Measurements from ENCODE around the gene TACR1.
A peak's percentile ranks its signal among the peaks of the same experiment; 100 is the strongest.

The TACR1 gene

GRCh38 chr2:75020476-75020875 lies 178.8 kb downstream of the TACR1 start:
- no peak for DNase-seq (ENCODE audit: low read depth, low spot score)
- in situ Hi-C loops (cut with HindIII; ENCODE audit: low sequenced_read_pairs) = no loop called here
- TF ChIP-seq CTCF (IDR thresholded peaks at IDR 0.05; ENCODE audit: low read depth, low read length) = no peak
- no peak overlapping the region for H3K4me3 ChIP-seq (ENCODE audit: low read depth, low read length)

DNA sequence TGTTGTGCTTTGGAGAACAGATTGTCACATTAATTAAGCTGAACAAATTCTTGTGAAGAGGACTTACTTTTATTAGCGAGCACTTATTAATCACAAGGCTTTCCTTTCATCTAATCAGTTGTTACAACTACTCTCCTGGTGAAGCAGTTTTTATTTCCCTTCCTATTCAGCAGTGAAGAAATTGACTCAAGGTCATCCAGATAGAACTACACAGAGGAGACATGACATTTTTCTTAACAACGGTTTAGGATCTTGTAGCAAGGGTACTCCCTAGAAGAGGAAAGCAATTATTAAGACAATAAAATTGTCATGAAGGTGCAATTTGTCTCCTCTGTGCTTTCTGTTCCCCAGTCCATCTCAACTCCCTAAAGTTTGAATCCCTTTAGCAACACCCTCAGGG lies 179.5 kb downstream of the TACR1 start:
- H3K4me3 ChIP-seq (ENCODE audit: low read depth, low read length) = no peak overlapping the region
- no peak for TF ChIP-seq CTCF (IDR thresholded peaks at IDR 0.05; ENCODE audit: low read depth, low read length)
- no peak for DNase-seq (ENCODE audit: low read depth, low spot score)
- in situ Hi-C loops (cut with HindIII; ENCODE audit: low sequenced_read_pairs) = no loop called here

DNA sequence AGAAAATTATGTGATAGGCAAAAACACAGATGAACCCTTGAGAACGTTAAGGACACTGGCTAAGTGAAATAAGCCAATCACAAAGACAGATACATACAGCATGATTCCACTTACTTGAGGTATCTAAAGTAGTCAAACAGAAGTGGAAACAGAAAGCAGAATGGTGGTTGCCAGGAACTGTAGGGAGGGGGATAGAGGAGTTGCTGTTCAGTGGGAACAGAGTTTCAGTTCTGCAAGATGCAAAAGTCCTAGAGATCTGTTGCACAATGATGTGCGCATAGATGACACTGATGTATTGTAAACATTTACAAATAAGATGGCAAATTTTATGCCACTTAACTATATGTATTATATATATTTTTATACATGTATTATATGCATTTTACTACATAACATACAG lies 181.2 kb downstream of the TACR1 start:
- in situ Hi-C loops (cut with HindIII; ENCODE audit: low sequenced_read_pairs) = no loop called here
- H3K4me3 ChIP-seq (ENCODE audit: low read depth, low read length) = no peak overlapping the region
- DNase-seq (ENCODE audit: low read depth, low spot score) = no peak
- TF ChIP-seq CTCF (IDR thresholded peaks at IDR 0.05; ENCODE audit: low read depth, low read length) = no peak

GRCh38 chr2:75012080-75012479 lies 187.2 kb downstream of the TACR1 start:
- in situ Hi-C loops (cut with HindIII; ENCODE audit: low sequenced_read_pairs) = no loop called here
- peak; percentile 9 for DNase-seq (ENCODE audit: low read depth, low spot score)
- no peak overlapping the region for H3K4me3 ChIP-seq (ENCODE audit: low read depth, low read length)
- TF ChIP-seq CTCF (IDR thresholded peaks at IDR 0.05; ENCODE audit: low read depth, low read length) = no peak

DNA sequence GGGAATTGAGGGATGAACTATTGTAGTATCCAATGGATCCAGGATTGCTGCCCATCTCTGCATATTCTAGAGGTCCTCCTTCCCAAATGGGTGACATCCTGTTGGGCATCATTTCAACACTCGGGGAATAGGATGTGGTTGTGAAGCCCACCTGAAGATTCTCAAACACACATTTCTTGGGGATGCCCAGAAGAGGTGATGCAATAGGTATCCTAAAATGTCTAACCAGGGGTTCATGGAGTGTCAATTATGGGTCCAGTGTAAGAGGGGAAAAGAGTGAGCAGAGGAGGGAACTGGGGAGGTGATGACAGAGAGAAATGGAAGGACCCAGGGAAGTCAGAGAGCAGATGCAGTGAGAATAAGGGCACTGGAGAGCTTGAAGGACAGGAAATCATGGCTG lies 188.7 kb downstream of the TACR1 start:
- no peak for DNase-seq (ENCODE audit: low read depth, low spot score)
- in situ Hi-C loops (cut with HindIII; ENCODE audit: low sequenced_read_pairs) = no loop called here
- TF ChIP-seq CTCF (IDR thresholded peaks at IDR 0.05; ENCODE audit: low read depth, low read length) = no peak
- no peak overlapping the region for H3K4me3 ChIP-seq (ENCODE audit: low read depth, low read length)

DNA sequence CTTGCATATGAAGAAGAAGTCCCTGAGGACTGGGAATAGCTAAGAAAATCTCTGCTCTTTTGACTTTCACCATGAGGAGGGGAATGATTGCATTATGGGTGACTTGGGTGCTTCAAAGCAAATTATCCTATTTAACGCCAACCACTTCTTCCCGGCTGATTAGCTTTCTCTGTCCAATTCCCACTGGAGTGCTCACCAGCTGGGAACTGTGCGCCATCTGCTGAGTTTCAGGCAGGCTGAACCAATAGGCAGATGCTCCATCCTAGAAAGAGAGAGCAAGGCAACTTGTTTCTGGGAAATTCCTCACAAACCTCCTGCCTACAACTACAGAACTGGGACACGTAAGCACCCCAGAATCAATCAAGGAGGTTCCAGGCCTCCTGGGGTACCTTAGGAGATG lies 191.5 kb downstream of the TACR1 start:
- no peak overlapping the region for H3K4me3 ChIP-seq (ENCODE audit: low read depth, low read length)
- no peak for DNase-seq (ENCODE audit: low read depth, low spot score)
- in situ Hi-C loops (cut with HindIII; ENCODE audit: low sequenced_read_pairs) = no loop called here
- TF ChIP-seq CTCF (IDR thresholded peaks at IDR 0.05; ENCODE audit: low read depth, low read length) = no peak

DNA sequence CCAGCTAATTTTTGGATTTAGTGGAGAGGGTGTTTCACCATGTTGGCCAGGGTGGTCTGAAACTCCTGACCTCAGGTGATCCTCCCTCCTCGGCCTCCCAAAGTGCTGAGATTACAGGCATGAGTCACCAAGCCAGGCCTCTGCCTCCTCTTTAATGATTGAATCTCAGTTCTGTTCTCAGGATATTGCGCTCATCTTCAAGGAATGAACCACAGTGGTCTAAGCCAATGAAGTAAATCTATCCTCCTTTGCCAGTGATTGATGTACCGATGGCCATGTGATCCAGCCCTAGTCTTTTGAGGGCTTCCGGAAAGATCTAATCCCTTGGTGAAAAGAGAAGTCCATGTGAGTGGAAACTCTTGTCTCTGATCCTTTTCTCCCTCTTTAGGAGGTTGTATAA lies 192.3 kb downstream of the TACR1 start:
- TF ChIP-seq CTCF (IDR thresholded peaks at IDR 0.05; ENCODE audit: low read depth, low read length) = no peak
- in situ Hi-C loops (cut with HindIII; ENCODE audit: low sequenced_read_pairs) = no loop called here
- DNase-seq (ENCODE audit: low read depth, low spot score) = no peak

More for the DNA sequence above, 192.3 kb downstream of the TACR1 start:
- H3K4me3 ChIP-seq (ENCODE audit: low read depth, low read length) = no peak overlapping the region
